Measurements from ENCODE around the gene TMEM63B. TPM values are rescaled to one million over a fixed set of nuclear protein-coding genes. Genes with fewer than 3 reads are reported as not detected.

The TMEM63B gene
- total and polyA plus RNA-seq, 8 donors, result 5.5 to 90.6 (median 21.5) TPM

GRCh38 chr6:44115866-44116265, 11.5 kb upstream of the TMEM63B start:
- TF ChIP-seq CTCF (IDR thresholded peaks at IDR 0.05) (no peak), POLR2A (IDR thresholded peaks at IDR 0.05) (no peak), POLR2AphosphoS5 (IDR thresholded peaks at IDR 0.05) (no peak), EP300 (IDR thresholded peaks at IDR 0.05) (no peak)
- H3K27ac ChIP-seq, result peak overlapping the region in 3 of 5 donors; percentile 44 to 63 (median 60)
- DNase-seq, result no peak
- no peaks in the 10 kb centered on the region for H3K27me3 ChIP-seq
- 76 to 88% (median 77%) methylated on average over 5 of the region's 5 CpGs for WGBS, 5 donors
- H3K36me3 ChIP-seq, result peaks cover 27 to 50% (median 44%) of the 10 kb centered on the region in 4 donors
- no peak overlapping the region for H3K4me3 ChIP-seq
- intact Hi-C loops (cut with DNase I; ENCODE audit: low total_unique reads), result no loop called here
- H3K4me1 ChIP-seq, result peaks cover 35 to 61% (median 48%) of the 10 kb centered on the region in 4 donors
- H3K9me3 ChIP-seq, result no peaks in the 10 kb centered on the region

- Histone ChIP-seq H3K4me3 (no peak overlapping the region), H3K36me3 (peaks cover 21 to 41% (median 35%) of the 10 kb centered on the region in 4 donors), H3K9me3 (no peaks in the 10 kb centered on the region), H3K27me3 (no peaks in the 10 kb centered on the region), H3K4me1 (peaks cover 41 to 70% (median 55%) of the 10 kb centered on the region in 4 donors), H3K27ac (peak overlapping the region; percentile 34 to 63 (median 44))
- TF ChIP-seq POLR2A (IDR thresholded peaks at IDR 0.05) (no peak), EP300 (IDR thresholded peaks at IDR 0.05) (no peak), CTCF (IDR thresholded peaks at IDR 0.05) (no peak), POLR2AphosphoS5 (IDR thresholded peaks at IDR 0.05) (no peak)
- DNase-seq, result no peak
- intact Hi-C loops (cut with DNase I; ENCODE audit: low total_unique reads), result no loop called here
- 29 to 50% (median 43%) methylated on average over 4 of the region's 4 CpGs for WGBS, 5 donors
Observed at GRCh38 chr6:44116641-44117382, 10.5 kb upstream of the TMEM63B start.

GRCh38 chr6:44117397-44118128, 9.8 kb upstream of the TMEM63B start:
- Histone ChIP-seq H3K4me1 (peaks cover 47 to 78% (median 61%) of the 10 kb centered on the region in 4 donors), H3K4me3 (no peak overlapping the region), H3K36me3 (peaks cover 13 to 33% (median 27%) of the 10 kb centered on the region in 4 donors), H3K27ac (peak overlapping the region; percentile 34 to 63 (median 44)), H3K27me3 (no peaks in the 10 kb centered on the region), H3K9me3 (no peaks in the 10 kb centered on the region)
- no peak for TF ChIP-seq POLR2A (IDR thresholded peaks at IDR 0.05)
- peak in 1 of 3 donors; percentile 11 for TF ChIP-seq POLR2AphosphoS5 (IDR thresholded peaks at IDR 0.05)
- 55 to 74% (median 57%) methylated on average over 6 of the region's 6 CpGs for WGBS, 5 donors
- intact Hi-C loops (cut with DNase I; ENCODE audit: low total_unique reads), result no loop called here
- peak; percentile 48 to 65 for DNase-seq

- peaks cover 58 to 99% (median 80%) of the 10 kb centered on the region in 4 donors for H3K4me1 ChIP-seq
- WGBS, 5 donors, result 22 to 31% (median 24%) methylated on average over 5 of the region's 5 CpGs
Observed at GRCh38 chr6:44119704-44120262, 7.6 kb upstream of the TMEM63B start.

More at GRCh38 chr6:44119704-44120262, 7.6 kb upstream of the TMEM63B start:
- no peak for TF ChIP-seq EP300 (IDR thresholded peaks at IDR 0.05)
- TF ChIP-seq CTCF (IDR thresholded peaks at IDR 0.05), result no peak
- no peak for TF ChIP-seq POLR2AphosphoS5 (IDR thresholded peaks at IDR 0.05)
- no peak for TF ChIP-seq POLR2A (IDR thresholded peaks at IDR 0.05)
- Histone ChIP-seq H3K27me3 (no peaks in the 10 kb centered on the region), H3K27ac (peak overlapping the region in 3 of 5 donors; percentile 16 to 40 (median 17)), H3K36me3 (peaks cover 0 to 11% (median 5%) of the 10 kb centered on the region in 4 donors), H3K9me3 (no peaks in the 10 kb centered on the region), H3K4me3 (no peak overlapping the region)
- intact Hi-C loops (cut with DNase I; ENCODE audit: low total_unique reads), result no loop called here
- peak in 1 of 2 donors; percentile 44 for DNase-seq
